NCI-H1930 (cell line): Measurements from ENCODE around the gene CALML5.
"Not testable (repeated sequence)": the region's sequence is repeated elsewhere in the genome, so short reads cannot be mapped to it uniquely, and the experiment has no call there.

Experiments used
- DNase-seq, 2 experiments: peaks; one replicate each; lab custom pipeline; 2025; lab: John Stamatoyannopoulos, UW

Gene CALML5

GRCh38 chr10:5481121-5481520 lies 18.2 kb downstream of the CALML5 start:
- DNase-seq = no peak

- DNase-seq = no peak
These were observed 19.0 kb downstream of the CALML5 start for GRCh38 chr10:5480162-5480941.

- no peak for DNase-seq
These were observed 19.7 kb downstream of the CALML5 start for GRCh38 chr10:5479481-5480161.

- no peak for DNase-seq
These were observed 20.6 kb downstream of the CALML5 start for GRCh38 chr10:5478694-5479305.

GRCh38 chr10:5477948-5478693 lies 21.2 kb downstream of the CALML5 start:
- no peak for DNase-seq

GRCh38 chr10:5476918-5477525 lies 22.3 kb downstream of the CALML5 start:
- DNase-seq = no peak

GRCh38 chr10:5475974-5476807 lies 23.2 kb downstream of the CALML5 start:
- not testable (repeated sequence) for DNase-seq

GRCh38 chr10:5475088-5475487 lies 24.3 kb downstream of the CALML5 start:
- not testable (repeated sequence) for DNase-seq

GRCh38 chr10:5474642-5475041 lies 24.7 kb downstream of the CALML5 start:
- DNase-seq = not testable (repeated sequence)

GRCh38 chr10:5470062-5470751 lies 29.2 kb downstream of the CALML5 start:
- DNase-seq = no peak

GRCh38 chr10:5469353-5470061 lies 29.9 kb downstream of the CALML5 start:
- DNase-seq = no peak

- DNase-seq = no peak
These were observed 30.9 kb downstream of the CALML5 start for GRCh38 chr10:5468262-5469106.

GRCh38 chr10:5467634-5468255 lies 31.6 kb downstream of the CALML5 start:
- no peak for DNase-seq

GRCh38 chr10:5467207-5467535 lies 32.2 kb downstream of the CALML5 start:
- DNase-seq = no peak

GRCh38 chr10:5466451-5467206 lies 32.7 kb downstream of the CALML5 start:
- DNase-seq = no peak

- no peak for DNase-seq
These were observed 33.4 kb downstream of the CALML5 start for GRCh38 chr10:5465976-5466450.

GRCh38 chr10:5464546-5464945 lies 34.8 kb downstream of the CALML5 start:
- DNase-seq = no peak
